GM19351 (cell line): ENCODE data around the gene LPCAT2.

Experiments used
- ATAC-seq: cut with Tn5 transposase; IDR thresholded peaks from one replicate; pipeline ENCODE4 v1.9.1; 2021; ENCODE audit warnings: mild to moderate bottlenecking, moderate library complexity; ENCODE audit not compliant: unreplicated experiment

Gene LPCAT2

GRCh38 chr16:55542459-55543082 lies 33.7 kb downstream of the LPCAT2 start:
- no peak for ATAC-seq

GRCh38 chr16:55543472-55543871 lies 34.6 kb downstream of the LPCAT2 start:
- ATAC-seq: no peak

- ATAC-seq: no peak
These were observed 43.7 kb downstream of the LPCAT2 start for GRCh38 chr16:55552621-55553020.

- ATAC-seq: no peak
These were observed 46.6 kb downstream of the LPCAT2 start for GRCh38 chr16:55555436-55555835.

- no peak for ATAC-seq
These were observed 48.3 kb downstream of the LPCAT2 start for GRCh38 chr16:55557186-55557585.

- ATAC-seq: no peak
These were observed 50.4 kb downstream of the LPCAT2 start for GRCh38 chr16:55559233-55559632.

- ATAC-seq: no peak
These were observed 51.2 kb downstream of the LPCAT2 start for GRCh38 chr16:55559933-55560516.

- ATAC-seq: no peak
These were observed 52.5 kb downstream of the LPCAT2 start for GRCh38 chr16:55561319-55561848.

GRCh38 chr16:55562936-55563335 lies 54.1 kb downstream of the LPCAT2 start:
- ATAC-seq: no peak

GRCh38 chr16:55563797-55564196 lies 54.9 kb downstream of the LPCAT2 start:
- ATAC-seq: no peak

GRCh38 chr16:55565086-55565485 lies 56.2 kb downstream of the LPCAT2 start:
- no peak for ATAC-seq

- no peak for ATAC-seq
These were observed 57.7 kb downstream of the LPCAT2 start, which contains the start of gene CAPNS2 for GRCh38 chr16:55566432-55567175. Gene CAPNS2, plus strand, starts transcription at chr16:55566684. Its CDS starts 73 bp downstream, at chr16:55566757.

- no peak for ATAC-seq
These were observed 58.5 kb downstream of the LPCAT2 start for GRCh38 chr16:55567382-55567781.

- no peak for ATAC-seq
These were observed 59.3 kb downstream of the LPCAT2 start for GRCh38 chr16:55568207-55568606.

GRCh38 chr16:55569025-55569424 lies 60.2 kb downstream of the LPCAT2 start:
- no peak for ATAC-seq

- no peak for ATAC-seq
These were observed 61.3 kb downstream of the LPCAT2 start for GRCh38 chr16:55570159-55570558.

GRCh38 chr16:55571191-55571897 lies 62.5 kb downstream of the LPCAT2 start:
- ATAC-seq: no peak

GRCh38 chr16:55572439-55572838 lies 63.6 kb downstream of the LPCAT2 start:
- no peak for ATAC-seq

- ATAC-seq: no peak
These were observed 65.9 kb downstream of the LPCAT2 start for GRCh38 chr16:55574811-55575210.

GRCh38 chr16:55575496-55575895 lies 66.6 kb downstream of the LPCAT2 start:
- ATAC-seq: no peak

- ATAC-seq: no peak
These were observed 67.5 kb downstream of the LPCAT2 start for GRCh38 chr16:55576384-55576783.
